Measurements from ENCODE around the gene SRPRB. TPM values are rescaled to one million over a fixed set of nuclear protein-coding genes. Genes with fewer than 3 reads are reported as not detected.

Gene SRPRB
- total and polyA plus RNA-seq, 2 donors (not counting 3 experiments of a cell fraction or from before 2014, with no cell fraction given), result 22.7 to 69.2 TPM

DNA sequence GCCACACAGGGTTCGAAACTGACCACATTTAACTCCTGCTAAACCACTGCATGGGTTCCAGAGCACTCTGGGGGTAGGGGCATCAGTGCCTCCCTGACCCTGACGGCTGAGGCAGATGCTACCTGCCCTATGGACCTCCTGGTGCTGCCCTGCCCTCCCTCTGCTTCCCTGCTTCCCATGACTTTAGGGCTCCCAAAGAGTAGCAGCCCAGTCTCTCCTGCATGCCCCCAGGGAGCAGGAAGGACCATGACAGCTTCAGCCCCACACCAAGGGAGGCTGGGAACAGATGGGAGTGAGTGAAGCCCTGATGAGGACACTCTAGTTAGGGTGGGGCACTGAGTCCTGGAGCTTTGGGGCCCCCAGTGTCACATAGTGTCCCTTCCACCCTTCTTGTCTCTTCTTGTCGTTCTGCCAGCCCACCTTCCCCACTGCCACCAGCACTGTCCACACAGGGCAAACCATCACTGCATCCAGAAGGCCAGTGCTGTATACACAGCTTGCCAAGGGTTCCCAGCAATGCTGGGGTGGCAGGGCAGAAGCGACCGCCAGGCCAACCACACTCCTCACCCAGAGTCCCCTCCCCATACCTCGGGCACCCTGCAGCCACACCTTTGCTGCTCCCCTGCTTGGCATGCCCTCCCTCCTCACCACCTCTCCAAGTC lies 31.0 kb downstream of the SRPRB start:
- DNase-seq (ENCODE audit: low read depth, low spot score) (no peak), FAIRE-seq (no peak)
- ChIA-PET POLR2A (no interaction called here), CTCF (no interaction called here)
- Histone ChIP-seq H4K20me1 (replicated peaks; ENCODE audit: control insufficient read depth, extremely low read depth, insufficient read depth, low read length) (no peaks in the 10 kb centered on the region), H3K4me2 (ENCODE audit: insufficient read depth, low read length) (no peak overlapping the region), H3K9me3 (replicated peaks; ENCODE audit: control insufficient read depth, insufficient read depth, low read length) (no peaks in the 10 kb centered on the region), H3K36me3 (ENCODE audit: control insufficient read depth in 2 of 2, extremely low read depth in 1 of 2, insufficient read depth in 2 of 2, low read length in 2 of 2) (no peaks in the 10 kb centered on the region), H3K4me1 (ENCODE audit: control insufficient read depth, extremely low read depth, insufficient read depth, low read length) (no peaks in the 10 kb centered on the region), H3K27ac (ENCODE audit: insufficient read depth, low read depth, low read length) (no peak overlapping the region), H2AFZ (ENCODE audit: low read depth, low read length) (no peak overlapping the region), H3K27me3 (ENCODE audit: control insufficient read depth in 2 of 2, insufficient read depth in 2 of 2, low read length in 2 of 2) (no peaks in the 10 kb centered on the region), H3K4me3 (replicated peaks in 1 of 3; ENCODE audit: insufficient read depth in 1 of 3, low read depth in 1 of 3, low read length in 3 of 3) (no peak overlapping the region), H3K79me2 (ENCODE audit: control insufficient read depth, insufficient read depth, low read length) (no peaks in the 10 kb centered on the region), H3K9me1 (replicated peaks; ENCODE audit: control insufficient read depth, extremely low read depth, insufficient read depth, low read length) (no peaks in the 10 kb centered on the region), H3K9ac (replicated peaks; ENCODE audit: extremely low read depth, insufficient read depth, low read length) (no peak overlapping the region)
- dilution Hi-C loops (cut with MboI; ENCODE audit: extremely low pct_ligation_motif_present, low sequenced_read_pairs), result no loop called here
- intact Hi-C loops (cut with micrococcal nuclease), result no loop called here
- TF ChIP-seq MYC (IDR thresholded peaks at IDR 0.05; ENCODE audit: low read depth, low read length) (no peak), POLR2AphosphoS5 (IDR thresholded peaks at IDR 0.05; ENCODE audit: insufficient read depth, low read depth, low read length) (no peak), GATA2 (IDR thresholded peaks at IDR 0.05; ENCODE audit: insufficient read depth, insufficient read length, low read depth, low read length) (no peak)
- TF ChIP-seq, protein P1, sequence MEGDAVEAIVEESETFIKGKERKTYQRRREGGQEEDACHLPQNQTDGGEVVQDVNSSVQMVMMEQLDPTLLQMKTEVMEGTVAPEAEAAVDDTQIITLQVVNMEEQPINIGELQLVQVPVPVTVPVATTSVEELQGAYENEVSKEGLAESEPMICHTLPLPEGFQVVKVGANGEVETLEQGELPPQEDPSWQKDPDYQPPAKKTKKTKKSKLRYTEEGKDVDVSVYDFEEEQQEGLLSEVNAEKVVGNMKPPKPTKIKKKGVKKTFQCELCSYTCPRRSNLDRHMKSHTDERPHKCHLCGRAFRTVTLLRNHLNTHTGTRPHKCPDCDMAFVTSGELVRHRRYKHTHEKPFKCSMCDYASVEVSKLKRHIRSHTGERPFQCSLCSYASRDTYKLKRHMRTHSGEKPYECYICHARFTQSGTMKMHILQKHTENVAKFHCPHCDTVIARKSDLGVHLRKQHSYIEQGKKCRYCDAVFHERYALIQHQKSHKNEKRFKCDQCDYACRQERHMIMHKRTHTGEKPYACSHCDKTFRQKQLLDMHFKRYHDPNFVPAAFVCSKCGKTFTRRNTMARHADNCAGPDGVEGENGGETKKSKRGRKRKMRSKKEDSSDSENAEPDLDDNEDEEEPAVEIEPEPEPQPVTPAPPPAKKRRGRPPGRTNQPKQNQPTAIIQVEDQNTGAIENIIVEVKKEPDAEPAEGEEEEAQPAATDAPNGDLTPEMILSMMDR (IDR thresholded peaks at IDR 0.05; ENCODE audit: extremely low read depth in 1 of 2, insufficient read depth in 1 of 2, low read depth in 1 of 2, low read length in 2 of 2), result no peak
- no TSS peak for BruUV-seq (replicated peaks)
